ENCODE results near the gene KIF1B. TPM values are rescaled to one million over a fixed set of nuclear protein-coding genes. Genes with fewer than 3 reads are reported as not detected.

The KIF1B gene
- total RNA-seq, 1 donor from 2014 or later = 67.7 TPM

DNA sequence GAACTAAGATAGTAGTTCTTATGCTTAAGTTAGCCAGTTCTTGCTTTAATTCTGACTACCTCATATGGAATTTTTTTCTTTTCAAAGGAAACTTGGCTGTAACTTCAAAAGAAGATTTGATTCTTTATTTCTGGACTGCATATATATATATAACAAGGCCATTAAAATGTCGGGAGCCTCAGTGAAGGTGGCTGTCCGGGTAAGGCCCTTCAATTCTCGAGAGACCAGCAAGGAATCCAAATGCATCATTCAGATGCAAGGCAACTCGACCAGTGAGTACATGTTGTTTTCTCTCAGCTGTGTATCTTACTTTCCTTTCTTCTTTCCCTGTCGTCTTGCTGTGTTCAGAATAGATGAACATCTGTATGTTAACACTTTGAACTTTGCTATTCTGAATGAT lies 21.8 kb downstream of the KIF1B start:
- H3K4me1 Mint-ChIP-seq = peaks cover 23% of the 10 kb centered on the region
- H3K27ac Mint-ChIP-seq = peak overlapping the region; percentile 93
- H3K4me3 Mint-ChIP-seq = no peak overlapping the region
- TF ChIP-seq, protein P1, sequence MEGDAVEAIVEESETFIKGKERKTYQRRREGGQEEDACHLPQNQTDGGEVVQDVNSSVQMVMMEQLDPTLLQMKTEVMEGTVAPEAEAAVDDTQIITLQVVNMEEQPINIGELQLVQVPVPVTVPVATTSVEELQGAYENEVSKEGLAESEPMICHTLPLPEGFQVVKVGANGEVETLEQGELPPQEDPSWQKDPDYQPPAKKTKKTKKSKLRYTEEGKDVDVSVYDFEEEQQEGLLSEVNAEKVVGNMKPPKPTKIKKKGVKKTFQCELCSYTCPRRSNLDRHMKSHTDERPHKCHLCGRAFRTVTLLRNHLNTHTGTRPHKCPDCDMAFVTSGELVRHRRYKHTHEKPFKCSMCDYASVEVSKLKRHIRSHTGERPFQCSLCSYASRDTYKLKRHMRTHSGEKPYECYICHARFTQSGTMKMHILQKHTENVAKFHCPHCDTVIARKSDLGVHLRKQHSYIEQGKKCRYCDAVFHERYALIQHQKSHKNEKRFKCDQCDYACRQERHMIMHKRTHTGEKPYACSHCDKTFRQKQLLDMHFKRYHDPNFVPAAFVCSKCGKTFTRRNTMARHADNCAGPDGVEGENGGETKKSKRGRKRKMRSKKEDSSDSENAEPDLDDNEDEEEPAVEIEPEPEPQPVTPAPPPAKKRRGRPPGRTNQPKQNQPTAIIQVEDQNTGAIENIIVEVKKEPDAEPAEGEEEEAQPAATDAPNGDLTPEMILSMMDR (IDR thresholded peaks at IDR 0.05; ENCODE audit: unreplicated experiment) = no peak
- DNase-seq (ENCODE audit: low spot score in 2 of 2, unreplicated experiment in 2 of 2) = no peak
- H3K36me3 Mint-ChIP-seq = no peaks in the 10 kb centered on the region
- no peaks in the 10 kb centered on the region for H3K9me3 Mint-ChIP-seq
- no peaks in the 10 kb centered on the region for H3K27me3 Mint-ChIP-seq (ENCODE audit: low read depth)

DNA sequence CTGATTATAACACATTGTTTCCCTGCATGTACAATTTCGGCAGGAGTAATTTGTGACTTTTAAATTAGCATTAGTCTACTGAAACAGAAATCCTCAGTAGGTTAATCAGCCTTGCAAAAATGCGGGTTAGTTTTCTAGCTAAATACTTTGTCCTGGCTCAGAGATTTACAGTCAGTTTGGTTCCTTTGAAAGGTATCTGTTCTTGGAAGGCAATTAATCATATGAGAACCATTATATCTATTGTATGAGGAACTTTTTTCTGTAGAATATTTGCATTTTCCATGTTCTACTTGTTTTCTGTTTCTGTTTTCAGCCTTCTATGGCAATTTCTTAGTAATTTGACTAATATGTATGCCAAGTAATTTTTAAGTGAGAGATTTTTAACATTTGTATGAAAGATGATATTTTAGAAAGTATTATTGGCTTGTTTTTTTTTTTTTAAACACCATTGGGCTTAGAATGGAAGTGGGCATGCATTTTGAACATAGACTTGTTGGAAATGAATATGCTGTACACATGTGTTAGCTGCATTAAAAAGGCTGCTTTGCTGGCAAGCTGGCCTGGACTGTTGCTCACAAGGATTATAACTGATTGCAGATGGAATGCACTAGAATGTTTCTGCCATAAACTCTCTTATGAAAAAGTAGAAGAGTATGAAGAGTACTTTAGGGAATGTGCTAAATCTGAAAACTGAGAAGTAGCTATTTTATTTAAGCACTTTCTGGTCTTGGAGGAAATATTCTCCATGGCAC lies 26.2 kb downstream of the KIF1B start:
- Mint-ChIP-seq H3K4me1 (peaks cover 15% of the 10 kb centered on the region), H3K36me3 (peaks cover 2% of the 10 kb centered on the region), H3K27ac (peak overlapping the region; percentile 73), H3K27me3 (ENCODE audit: low read depth) (no peaks in the 10 kb centered on the region), H3K9me3 (no peaks in the 10 kb centered on the region), H3K4me3 (no peak overlapping the region)
- no peak for DNase-seq (ENCODE audit: low spot score in 2 of 2, unreplicated experiment in 2 of 2)
- TF ChIP-seq, protein P1 (IDR thresholded peaks at IDR 0.05; ENCODE audit: unreplicated experiment) = no peak

DNA sequence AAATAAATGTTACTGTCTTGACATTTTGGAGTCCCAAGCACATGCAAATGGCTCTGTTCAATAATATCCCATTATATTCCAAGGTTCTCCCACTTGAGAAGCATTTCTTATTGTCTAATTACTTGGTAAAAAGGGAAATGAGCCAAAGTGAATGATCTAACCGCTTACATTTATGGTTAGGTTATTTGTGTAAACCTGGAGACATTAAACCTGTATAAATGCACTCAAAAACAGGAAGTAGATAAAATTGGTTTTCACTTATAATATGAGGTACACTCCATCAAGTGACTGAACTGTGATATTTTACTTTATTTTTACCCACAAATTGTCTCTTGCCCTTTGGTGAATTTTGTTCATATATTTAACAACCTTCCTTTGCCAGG lies 26.8 kb downstream of the KIF1B start:
- Mint-ChIP-seq H3K9me3 (no peaks in the 10 kb centered on the region), H3K4me1 (peaks cover 11% of the 10 kb centered on the region), H3K27me3 (ENCODE audit: low read depth) (no peaks in the 10 kb centered on the region), H3K36me3 (peaks cover 2% of the 10 kb centered on the region), H3K4me3 (no peak overlapping the region), H3K27ac (peak overlapping the region; percentile 73)
- TF ChIP-seq, protein P1 (IDR thresholded peaks at IDR 0.05; ENCODE audit: unreplicated experiment) = no peak
- no peak for DNase-seq (ENCODE audit: low spot score in 2 of 2, unreplicated experiment in 2 of 2)

DNA sequence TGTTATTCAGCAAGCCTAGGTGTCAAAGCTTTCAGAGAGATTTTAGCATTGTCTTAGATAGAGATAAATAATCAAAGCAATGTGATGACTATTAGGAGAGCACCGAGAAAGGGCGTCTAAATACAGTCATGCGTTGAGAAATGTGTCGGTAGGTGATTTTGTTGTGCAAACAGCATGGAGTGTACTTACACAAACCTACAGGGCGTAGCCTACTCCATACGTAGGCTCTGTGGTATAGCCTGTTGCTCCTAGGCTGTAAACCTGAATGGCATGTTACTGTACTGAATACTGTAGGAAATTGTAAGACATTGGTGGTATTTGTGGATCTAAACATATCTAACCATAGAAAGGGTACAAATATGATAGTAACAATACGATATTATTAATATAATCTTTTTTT lies 31.8 kb downstream of the KIF1B start:
- Mint-ChIP-seq H3K4me3 (no peak overlapping the region), H3K27ac (no peak overlapping the region), H3K4me1 (peaks cover 1% of the 10 kb centered on the region), H3K36me3 (peaks cover 13% of the 10 kb centered on the region), H3K9me3 (peaks cover 2% of the 10 kb centered on the region), H3K27me3 (ENCODE audit: low read depth) (no peaks in the 10 kb centered on the region)
- TF ChIP-seq, protein P1 (IDR thresholded peaks at IDR 0.05; ENCODE audit: unreplicated experiment) = no peak
- no peak for DNase-seq (ENCODE audit: low spot score in 2 of 2, unreplicated experiment in 2 of 2)

DNA sequence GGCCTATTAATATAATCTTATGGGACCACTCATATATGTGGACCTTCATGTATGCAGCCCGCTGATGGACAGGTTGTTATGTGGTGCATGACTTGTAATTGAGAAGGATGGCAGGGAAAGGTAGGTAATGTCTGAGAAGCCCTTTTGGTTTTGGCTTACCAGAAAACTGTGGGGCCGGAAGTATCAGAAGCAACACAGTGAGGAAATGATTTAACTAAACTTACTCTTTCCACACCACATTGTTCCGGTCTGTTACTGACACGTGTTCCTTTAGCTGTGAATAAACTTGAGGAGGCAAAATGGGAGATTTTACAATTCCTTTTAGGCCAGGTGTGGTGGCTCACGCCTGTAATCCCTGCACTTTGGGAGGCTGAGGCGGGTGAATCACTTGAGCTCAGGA lies 32.4 kb downstream of the KIF1B start:
- no peak for DNase-seq (ENCODE audit: low spot score in 2 of 2, unreplicated experiment in 2 of 2)
- TF ChIP-seq, protein P1 (IDR thresholded peaks at IDR 0.05; ENCODE audit: unreplicated experiment) = no peak
- Mint-ChIP-seq H3K4me3 (no peak overlapping the region), H3K27ac (no peak overlapping the region), H3K27me3 (ENCODE audit: low read depth) (no peaks in the 10 kb centered on the region), H3K9me3 (peaks cover 4% of the 10 kb centered on the region), H3K4me1 (peaks cover 1% of the 10 kb centered on the region), H3K36me3 (peaks cover 13% of the 10 kb centered on the region)
